GM18873 (cell line): ENCODE data around the gene MXD4.
A peak's percentile ranks its signal among the peaks of the same experiment; 100 is the strongest.

Experiments used
- ATAC-seq: cut with Tn5 transposase; IDR thresholded peaks from one replicate; pipeline ENCODE4 v1.9.1; 2021; ENCODE audit warnings: mild to moderate bottlenecking, moderate library complexity, moderate number of reproducible peaks; ENCODE audit not compliant: unreplicated experiment, low FRiP score

The MXD4 gene

DNA sequence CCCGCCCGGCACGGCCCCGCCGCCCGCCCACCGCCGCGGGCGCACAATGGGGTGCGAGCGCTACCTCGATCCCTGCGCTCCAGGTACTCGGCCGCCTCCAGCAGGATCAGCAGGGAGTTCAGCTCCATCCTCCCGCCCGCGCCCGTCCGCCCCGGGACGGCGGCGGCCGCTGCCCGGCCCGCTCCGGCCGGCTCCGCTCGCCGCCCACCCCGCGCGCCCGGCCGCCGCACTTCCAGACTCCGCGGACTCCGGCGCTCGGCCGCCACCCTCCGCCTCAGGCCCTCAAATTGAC lies at the start of gene MXD4:
TSS of gene MXD4 (minus strand) at position 257 of the 292 bp plus-strand sequence. CDS start at position 128, 129 bp downstream.
- ATAC-seq, result peak; percentile 3

DNA sequence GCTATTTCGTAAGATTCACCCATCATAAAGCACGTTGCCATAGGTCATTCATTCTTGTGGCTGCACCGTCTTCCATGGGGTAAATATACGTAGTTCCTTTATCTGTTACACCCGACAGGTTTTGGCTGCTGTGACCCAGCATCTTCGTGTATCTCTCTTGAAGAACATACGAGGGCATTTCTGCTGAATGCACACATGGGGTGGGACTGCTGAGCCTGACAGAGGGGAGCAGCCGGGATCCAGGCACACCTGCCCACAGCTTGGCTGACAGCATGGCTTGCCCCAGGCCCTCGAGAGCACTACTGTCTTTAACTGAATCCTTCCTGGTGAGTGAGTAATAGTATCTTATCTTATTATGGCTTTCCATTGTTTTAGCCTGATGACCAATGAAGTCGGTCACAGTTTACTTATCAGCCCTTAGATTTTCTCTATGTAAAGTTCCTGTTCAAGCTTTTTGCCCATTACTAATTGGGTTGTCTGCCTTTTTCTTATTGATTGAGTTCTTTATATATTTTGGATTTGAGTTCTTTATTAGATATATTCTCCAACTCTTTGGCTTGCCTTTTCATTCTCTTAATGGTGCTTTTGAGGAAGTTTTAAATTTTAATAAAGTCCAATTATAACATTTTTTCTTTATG lies 45.0 kb upstream of the MXD4 start:
- ATAC-seq, result no peak

- ATAC-seq, result no peak
Measured at GRCh38 chr4:2305766-2306501, 44.0 kb upstream of the MXD4 start.

GRCh38 chr4:2304877-2305561 lies 43.1 kb upstream of the MXD4 start:
- ATAC-seq, result no peak

DNA sequence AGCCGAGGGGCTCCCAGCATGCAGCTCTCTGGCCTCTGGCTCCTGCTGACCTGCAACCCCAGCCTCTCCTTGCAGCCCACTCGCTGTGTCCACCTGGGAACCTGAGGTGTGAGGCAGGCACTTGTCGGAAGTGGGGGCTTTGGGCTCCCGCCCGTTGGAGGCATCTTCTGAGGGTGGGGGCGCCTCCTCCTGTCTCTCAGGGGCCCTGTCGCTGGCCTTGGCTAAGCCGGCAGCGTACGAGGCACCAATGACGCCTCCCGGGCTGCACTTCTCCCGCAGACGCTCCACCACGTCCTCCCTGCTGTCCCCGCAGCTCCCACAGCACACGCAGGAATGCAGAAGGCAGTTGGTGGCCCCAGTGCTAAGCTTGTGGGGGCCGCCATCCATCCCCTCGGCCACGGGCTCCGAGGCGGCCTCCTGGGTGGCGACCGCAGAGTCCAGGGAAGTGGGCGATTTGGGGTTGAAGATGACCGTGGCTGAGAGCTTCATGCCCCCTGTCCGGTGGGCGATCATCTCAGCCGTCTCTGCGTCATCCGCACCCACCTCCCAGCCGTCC lies 42.5 kb upstream of the MXD4 start:
- ATAC-seq, result no peak

- ATAC-seq, result no peak
Measured at GRCh38 chr4:2303686-2304320, 41.9 kb upstream of the MXD4 start.

GRCh38 chr4:2303121-2303685 lies 41.3 kb upstream of the MXD4 start:
- no peak for ATAC-seq

- no peak for ATAC-seq
Measured at GRCh38 chr4:2302387-2303119, 40.6 kb upstream of the MXD4 start.

DNA sequence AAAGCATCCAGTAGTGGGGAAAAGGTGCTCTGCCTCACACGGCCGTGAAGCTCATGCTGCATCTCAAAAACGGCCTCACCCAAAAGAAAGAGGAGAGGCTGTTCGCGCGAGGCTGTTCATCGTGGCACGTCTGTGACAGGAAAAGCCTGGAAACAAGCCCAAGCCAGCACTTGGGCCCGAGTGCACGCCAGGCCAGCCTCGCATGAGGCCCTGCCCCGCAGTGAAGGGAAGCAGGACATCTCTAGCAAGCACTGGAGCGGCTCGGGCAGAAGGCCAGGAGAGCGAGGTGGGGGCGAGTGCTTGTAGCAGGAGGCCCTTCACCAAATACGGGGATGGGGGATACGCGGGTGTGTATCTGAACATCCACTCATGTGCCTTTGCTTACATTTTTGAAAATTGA lies 39.9 kb upstream of the MXD4 start:
- no peak for ATAC-seq

- no peak for ATAC-seq
Measured at GRCh38 chr4:2301225-2301642, 39.3 kb upstream of the MXD4 start.

GRCh38 chr4:2300431-2301224 lies 38.7 kb upstream of the MXD4 start:
- ATAC-seq, result no peak

- no peak for ATAC-seq
Measured at GRCh38 chr4:2299794-2300193, 37.9 kb upstream of the MXD4 start.

- ATAC-seq, result no peak
Measured at GRCh38 chr4:2298532-2298991, 36.7 kb upstream of the MXD4 start.

DNA sequence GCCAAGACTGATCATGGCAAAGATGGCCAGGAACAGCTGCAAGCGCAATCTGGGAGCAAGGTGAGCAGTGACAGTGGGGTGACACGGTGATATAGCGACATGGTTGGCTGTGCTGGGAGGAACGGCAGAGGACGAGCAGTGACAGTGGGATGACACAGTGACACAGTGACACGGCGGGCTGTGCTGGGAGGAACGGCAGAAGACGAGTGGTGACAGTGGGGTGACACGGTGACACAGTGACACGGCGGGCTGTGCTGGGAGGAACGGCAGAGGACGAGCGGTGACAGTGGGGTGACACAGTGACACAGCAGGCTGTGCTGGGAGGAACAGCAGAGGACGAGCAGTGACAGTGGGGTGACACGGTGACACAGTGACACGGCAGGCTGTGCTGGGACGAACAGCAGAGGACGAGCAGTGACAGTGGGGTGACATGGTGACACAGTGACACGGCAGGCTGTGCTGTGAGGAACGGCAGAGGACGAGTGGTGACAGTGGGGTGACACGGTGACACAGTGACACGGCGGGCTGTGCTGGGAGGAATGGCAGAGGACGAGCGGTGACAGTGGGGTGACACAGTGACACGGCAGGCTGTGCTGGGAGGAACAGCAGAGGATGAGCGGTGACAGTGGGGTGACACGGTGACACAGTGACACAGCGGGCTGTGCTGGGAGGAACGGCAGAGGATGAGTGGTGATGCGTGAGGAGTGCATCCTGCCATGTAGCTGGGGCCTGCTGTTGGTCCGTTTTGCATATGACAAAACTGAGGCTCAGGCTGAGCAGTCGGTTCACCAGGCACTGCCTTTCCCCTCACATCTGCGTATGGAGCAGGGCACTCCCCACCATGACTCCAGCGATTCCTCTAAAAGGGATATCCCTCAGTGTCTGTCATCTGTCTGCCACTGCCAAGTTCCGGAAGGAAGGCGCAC lies 36.0 kb upstream of the MXD4 start:
- ATAC-seq, result no peak

DNA sequence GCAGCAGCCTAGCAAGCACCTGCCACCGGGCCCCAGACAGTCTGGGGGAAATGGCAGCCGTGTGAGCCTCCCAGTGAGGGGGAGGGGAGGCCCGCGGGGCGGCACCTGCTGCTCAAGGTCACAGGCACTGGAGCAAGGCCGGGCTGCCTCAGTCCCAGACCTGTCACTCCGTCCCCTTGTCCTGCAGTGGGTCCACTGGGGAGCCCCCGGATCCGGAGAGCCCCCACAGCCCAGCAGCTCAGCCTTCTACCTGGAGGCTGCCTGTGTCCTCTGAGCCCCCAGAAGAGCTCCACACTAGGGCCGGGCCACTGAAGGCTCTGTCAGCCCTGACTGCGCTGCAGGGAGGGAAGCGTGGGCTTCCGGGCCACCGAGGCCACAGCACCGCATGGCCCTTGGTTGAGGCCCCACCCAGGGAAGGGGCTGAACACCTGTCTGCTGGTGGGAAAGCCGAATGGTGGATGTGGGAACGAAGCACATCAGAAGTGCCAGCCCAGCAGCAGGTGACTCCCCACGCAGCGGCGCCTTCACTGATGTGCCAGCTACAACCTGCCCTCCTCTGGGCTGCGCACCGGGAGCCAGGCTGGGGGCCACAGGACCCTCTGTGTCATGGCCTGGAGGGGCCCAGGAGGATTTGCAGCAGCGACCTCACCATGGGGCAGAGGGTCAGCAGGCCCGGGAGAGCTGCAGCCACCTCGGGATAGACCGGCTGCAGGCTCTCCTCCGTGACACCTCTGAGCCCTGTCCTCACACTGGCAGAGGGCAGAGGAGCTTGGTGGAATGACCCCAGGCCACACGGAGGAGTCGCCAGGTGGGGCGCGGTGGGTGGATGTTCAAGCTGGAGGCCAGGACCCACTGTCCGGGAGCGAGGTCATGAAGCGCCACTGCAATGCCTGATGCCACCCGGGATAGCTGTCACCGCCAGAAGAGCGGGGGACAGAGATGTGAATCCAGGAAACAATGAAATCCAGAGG lies 35.0 kb upstream of the MXD4 start:
- no peak for ATAC-seq

- ATAC-seq, result no peak
Measured at GRCh38 chr4:2295900-2296442, 34.1 kb upstream of the MXD4 start.

DNA sequence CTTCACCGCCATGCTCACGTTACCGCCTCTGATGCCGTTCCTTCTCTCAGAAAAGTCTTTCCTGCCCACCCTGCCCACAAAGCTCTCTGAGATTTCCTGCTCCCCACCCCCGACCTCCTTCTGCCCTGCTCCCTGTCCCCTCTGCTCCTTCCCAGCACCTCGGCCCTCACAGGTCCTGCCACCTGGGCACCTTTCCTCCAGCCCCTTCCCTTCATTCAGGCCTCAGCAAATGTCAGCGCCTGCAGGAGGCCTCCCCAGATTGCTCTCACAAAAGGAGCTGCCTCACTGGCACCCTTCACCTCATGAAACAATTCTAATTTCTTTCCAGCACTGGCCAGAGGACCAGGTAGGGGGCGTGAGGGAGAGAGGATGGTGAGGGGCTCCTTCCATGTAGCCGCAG lies 33.6 kb upstream of the MXD4 start:
- ATAC-seq, result no peak
